Ovary (tissue), 3 donors: ENCODE results near the gene TMEM117.

ENCODE experiments used
- EP300 ChIP-seq: sonication (generic); formaldehyde crosslinking; IDR thresholded peaks from one replicate; pipeline ENCODE4 v1.6.1; 2017; ENCODE audit warnings: antibody characterized with exemption
- POLR2A ChIP-seq: fragments of 450-650 bp; IDR thresholded peaks from one replicate; pipeline ENCODE4 v1.6.1; 2017; ENCODE audit warnings: antibody characterized with exemption, mild to moderate bottlenecking, moderate library complexity
- TF ChIP-seq, protein P1 (sequence below), 3 donors: fragments of 450-650 bp in 2 of 3; fragments of 200-600 bp in 1 of 3; IDR thresholded peaks; one replicate each; pipeline versions ENCODE4 v1.5.1 to v1.8.0; 2016 to 2022; ENCODE audit warnings: antibody characterized with exemption in 3 of 3, mild to moderate bottlenecking in 1 of 3
- donor health status: DM: no; HTN: no; CAD: no.

DNA sequence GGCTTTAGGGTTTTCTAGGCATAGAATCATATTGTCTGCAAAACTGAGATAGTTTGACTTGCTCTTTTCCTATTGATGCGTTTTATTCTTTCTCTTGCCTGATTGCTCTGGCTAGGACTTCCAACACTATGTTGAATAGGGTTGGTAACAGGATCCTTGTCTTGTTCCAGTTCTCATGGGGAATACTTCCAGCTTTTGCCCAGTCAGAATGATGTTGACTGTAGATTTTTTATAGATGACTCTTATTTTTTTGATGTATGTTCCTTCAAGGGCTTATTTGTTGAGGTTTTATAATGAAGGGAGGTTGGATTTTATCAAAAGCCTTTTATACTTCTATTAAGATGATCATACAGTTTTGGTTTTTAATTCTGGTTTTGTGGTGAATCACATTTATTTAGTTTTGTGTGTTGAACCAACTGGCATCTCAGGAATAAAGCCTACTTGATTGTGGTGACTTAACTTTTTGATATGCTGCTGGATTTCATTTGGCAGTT lies 478.2 kb downstream of the TMEM117 start:
- TF ChIP-seq, protein P1, sequence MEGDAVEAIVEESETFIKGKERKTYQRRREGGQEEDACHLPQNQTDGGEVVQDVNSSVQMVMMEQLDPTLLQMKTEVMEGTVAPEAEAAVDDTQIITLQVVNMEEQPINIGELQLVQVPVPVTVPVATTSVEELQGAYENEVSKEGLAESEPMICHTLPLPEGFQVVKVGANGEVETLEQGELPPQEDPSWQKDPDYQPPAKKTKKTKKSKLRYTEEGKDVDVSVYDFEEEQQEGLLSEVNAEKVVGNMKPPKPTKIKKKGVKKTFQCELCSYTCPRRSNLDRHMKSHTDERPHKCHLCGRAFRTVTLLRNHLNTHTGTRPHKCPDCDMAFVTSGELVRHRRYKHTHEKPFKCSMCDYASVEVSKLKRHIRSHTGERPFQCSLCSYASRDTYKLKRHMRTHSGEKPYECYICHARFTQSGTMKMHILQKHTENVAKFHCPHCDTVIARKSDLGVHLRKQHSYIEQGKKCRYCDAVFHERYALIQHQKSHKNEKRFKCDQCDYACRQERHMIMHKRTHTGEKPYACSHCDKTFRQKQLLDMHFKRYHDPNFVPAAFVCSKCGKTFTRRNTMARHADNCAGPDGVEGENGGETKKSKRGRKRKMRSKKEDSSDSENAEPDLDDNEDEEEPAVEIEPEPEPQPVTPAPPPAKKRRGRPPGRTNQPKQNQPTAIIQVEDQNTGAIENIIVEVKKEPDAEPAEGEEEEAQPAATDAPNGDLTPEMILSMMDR (IDR thresholded peaks at IDR 0.05) = no peak
- TF ChIP-seq EP300 (no peak), POLR2A (no peak)
